Measurements from ENCODE around the gene DPP4.

DPP4 gene

DNA sequence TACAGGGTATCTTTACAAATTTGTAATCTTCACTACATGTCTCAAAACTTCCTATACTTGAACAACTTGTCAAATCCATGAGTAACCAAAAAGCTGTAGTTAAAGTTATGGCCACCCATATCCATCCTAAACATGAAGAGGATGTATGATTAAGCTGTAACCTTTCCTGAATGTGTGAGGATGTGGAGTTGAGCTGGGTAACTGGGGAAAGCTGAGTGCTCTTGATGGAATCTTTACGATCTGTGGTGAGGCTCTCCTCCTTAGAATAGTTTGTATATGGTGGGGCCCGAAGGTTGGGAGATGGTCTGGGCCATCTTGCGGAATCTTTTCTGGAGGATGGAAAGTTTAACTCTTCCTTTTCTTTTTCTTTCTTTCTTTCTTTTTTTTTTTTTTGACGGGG lies 29.4 kb downstream of the DPP4 start:
- Histone ChIP-seq H3K9me2 (replicated peaks; ENCODE audit: insufficient read depth, low read length) (no peaks in the 10 kb centered on the region), H3F3A (ENCODE audit: insufficient read depth, low read length) (no peaks in the 10 kb centered on the region), H3K36me3 (replicated peaks; ENCODE audit: insufficient read depth, low read length) (no peaks in the 10 kb centered on the region), H3K4me1 (ENCODE audit: low read length) (no peaks in the 10 kb centered on the region), H3K27ac (ENCODE audit: low read length) (no peak overlapping the region), H2AFZ (ENCODE audit: low read length) (no peak overlapping the region), H3K9ac (ENCODE audit: low read length) (no peak overlapping the region), H3K4me3 (ENCODE audit: low read length) (no peak overlapping the region), H3K9me3 (replicated peaks; ENCODE audit: insufficient read depth, low read length) (no peaks in the 10 kb centered on the region), H3K79me2 (ENCODE audit: low read length) (no peaks in the 10 kb centered on the region), H3K27me3 (replicated peaks; ENCODE audit: insufficient read depth, low read length) (no peaks in the 10 kb centered on the region), H3K4me2 (ENCODE audit: low read depth, low read length) (no peak overlapping the region), H4K20me1 (ENCODE audit: insufficient read depth, low read length) (no peaks in the 10 kb centered on the region)
- no peak for DNase-seq
- TF ChIP-seq EZH2 (optimal IDR thresholded peaks at IDR 0.05; ENCODE audit: low read depth, low read length) (no peak), CTCF (IDR thresholded peaks at IDR 0.05; ENCODE audit: low read length) (no peak), EZH2phosphoT487 (IDR thresholded peaks at IDR 0.05; ENCODE audit: low read length) (no peak)

DNA sequence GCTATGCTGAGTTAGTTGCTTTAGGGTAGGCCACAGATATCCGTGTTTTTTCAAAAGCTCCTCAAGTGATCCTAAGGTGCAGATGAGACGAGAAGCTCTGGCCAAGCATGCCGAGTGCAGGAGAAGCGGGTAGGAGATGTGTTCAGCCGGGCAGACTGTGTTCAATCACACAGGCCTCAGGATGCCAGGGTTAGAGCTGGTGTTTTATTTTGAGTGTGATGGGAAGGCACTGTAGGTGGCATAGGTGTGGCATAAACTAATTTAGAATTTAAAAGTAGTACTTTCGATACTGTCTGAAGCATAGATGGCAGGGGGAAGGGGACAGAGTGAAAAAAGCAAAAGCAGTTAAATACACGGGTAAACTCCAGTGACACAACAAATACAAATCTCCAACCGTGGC lies 30.9 kb downstream of the DPP4 start:
- Histone ChIP-seq H3K79me2 (ENCODE audit: low read length) (no peaks in the 10 kb centered on the region), H3K4me1 (ENCODE audit: low read length) (no peaks in the 10 kb centered on the region), H4K20me1 (ENCODE audit: insufficient read depth, low read length) (no peaks in the 10 kb centered on the region), H3K9me3 (replicated peaks; ENCODE audit: insufficient read depth, low read length) (no peaks in the 10 kb centered on the region), H3K36me3 (replicated peaks; ENCODE audit: insufficient read depth, low read length) (no peaks in the 10 kb centered on the region), H3F3A (ENCODE audit: insufficient read depth, low read length) (no peaks in the 10 kb centered on the region), H3K9ac (ENCODE audit: low read length) (no peak overlapping the region), H3K4me2 (ENCODE audit: low read depth, low read length) (no peak overlapping the region), H3K4me3 (ENCODE audit: low read length) (no peak overlapping the region), H2AFZ (ENCODE audit: low read length) (no peak overlapping the region), H3K9me2 (replicated peaks; ENCODE audit: insufficient read depth, low read length) (no peaks in the 10 kb centered on the region), H3K27me3 (replicated peaks; ENCODE audit: insufficient read depth, low read length) (no peaks in the 10 kb centered on the region), H3K27ac (ENCODE audit: low read length) (no peak overlapping the region)
- DNase-seq = no peak
- TF ChIP-seq CTCF (IDR thresholded peaks at IDR 0.05; ENCODE audit: low read length) = no peak
- no peak for TF ChIP-seq EZH2phosphoT487 (IDR thresholded peaks at IDR 0.05; ENCODE audit: low read length)
- TF ChIP-seq EZH2 (optimal IDR thresholded peaks at IDR 0.05; ENCODE audit: low read depth, low read length) = no peak

GRCh38 chr2:162041485-162041884 lies 32.5 kb downstream of the DPP4 start:
- H3K4me1 ChIP-seq (ENCODE audit: low read length) = no peaks in the 10 kb centered on the region
- H3K79me2 ChIP-seq (ENCODE audit: low read length) = no peaks in the 10 kb centered on the region
- H4K20me1 ChIP-seq (ENCODE audit: insufficient read depth, low read length) = no peaks in the 10 kb centered on the region
- no peak overlapping the region for H3K9ac ChIP-seq (ENCODE audit: low read length)
- H3F3A ChIP-seq (ENCODE audit: insufficient read depth, low read length) = no peaks in the 10 kb centered on the region
- H3K9me3 ChIP-seq (replicated peaks; ENCODE audit: insufficient read depth, low read length) = no peaks in the 10 kb centered on the region
- no peak for DNase-seq
- no peaks in the 10 kb centered on the region for H3K36me3 ChIP-seq (replicated peaks; ENCODE audit: insufficient read depth, low read length)
- no peak overlapping the region for H3K4me2 ChIP-seq (ENCODE audit: low read depth, low read length)
- H3K4me3 ChIP-seq (ENCODE audit: low read length) = no peak overlapping the region
- no peak overlapping the region for H3K27ac ChIP-seq (ENCODE audit: low read length)
- H2AFZ ChIP-seq (ENCODE audit: low read length) = no peak overlapping the region
- TF ChIP-seq CTCF (IDR thresholded peaks at IDR 0.05; ENCODE audit: low read length) (no peak), EZH2phosphoT487 (IDR thresholded peaks at IDR 0.05; ENCODE audit: low read length) (no peak), EZH2 (optimal IDR thresholded peaks at IDR 0.05; ENCODE audit: low read depth, low read length) (no peak)
- no peaks in the 10 kb centered on the region for H3K9me2 ChIP-seq (replicated peaks; ENCODE audit: insufficient read depth, low read length)
- H3K27me3 ChIP-seq (replicated peaks; ENCODE audit: insufficient read depth, low read length) = no peaks in the 10 kb centered on the region

Data from MM.1S (cell line).